Measurements from ENCODE around the gene NPAS4. TPM values are rescaled to one million over a fixed set of nuclear protein-coding genes. Genes with fewer than 3 reads are reported as not detected.

NPAS4 gene
- total RNA-seq, 1 experiment from 2014 or later: 0.79 TPM

DNA sequence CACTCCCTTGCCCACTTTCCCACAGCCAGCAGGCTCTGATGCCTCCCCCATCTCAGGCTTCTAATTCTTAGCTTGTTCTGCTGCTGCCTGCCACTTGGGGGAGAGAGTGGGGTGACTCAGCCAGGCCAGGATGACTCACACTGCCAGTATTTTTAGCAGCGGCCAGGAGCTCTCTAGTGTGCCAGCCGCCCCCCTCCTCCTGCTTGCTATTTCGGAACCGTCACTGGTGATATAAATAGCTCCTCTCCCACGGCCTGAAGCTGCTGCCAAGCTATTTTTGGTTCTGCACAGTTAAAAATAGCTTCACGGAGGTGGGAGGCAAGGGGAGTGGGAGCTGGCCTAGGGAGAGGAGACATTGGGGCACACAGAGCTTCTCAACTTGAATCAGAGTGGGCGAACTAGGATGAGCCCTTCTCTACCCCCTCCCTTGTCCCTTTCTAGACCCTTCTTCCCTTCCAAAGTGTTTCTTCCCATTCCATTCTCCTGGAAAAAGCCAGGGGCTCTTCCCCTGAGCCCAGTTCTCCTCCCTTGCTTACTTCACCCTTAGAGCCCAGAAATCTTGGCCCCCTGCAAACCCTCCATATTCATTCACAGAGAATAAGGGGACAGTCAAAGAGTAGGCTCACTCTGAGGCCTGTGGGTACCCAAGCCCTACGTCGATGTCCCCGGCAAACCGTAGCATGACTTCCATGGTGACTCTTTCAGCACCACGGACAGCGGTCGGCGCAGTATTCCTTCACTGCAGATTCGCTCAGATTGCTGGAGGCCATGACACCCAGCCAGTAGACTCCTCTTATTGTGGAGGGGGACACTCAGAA is 2.5 kb upstream of the NPAS4 start (continued):
- TF ChIP-seq, protein P1, sequence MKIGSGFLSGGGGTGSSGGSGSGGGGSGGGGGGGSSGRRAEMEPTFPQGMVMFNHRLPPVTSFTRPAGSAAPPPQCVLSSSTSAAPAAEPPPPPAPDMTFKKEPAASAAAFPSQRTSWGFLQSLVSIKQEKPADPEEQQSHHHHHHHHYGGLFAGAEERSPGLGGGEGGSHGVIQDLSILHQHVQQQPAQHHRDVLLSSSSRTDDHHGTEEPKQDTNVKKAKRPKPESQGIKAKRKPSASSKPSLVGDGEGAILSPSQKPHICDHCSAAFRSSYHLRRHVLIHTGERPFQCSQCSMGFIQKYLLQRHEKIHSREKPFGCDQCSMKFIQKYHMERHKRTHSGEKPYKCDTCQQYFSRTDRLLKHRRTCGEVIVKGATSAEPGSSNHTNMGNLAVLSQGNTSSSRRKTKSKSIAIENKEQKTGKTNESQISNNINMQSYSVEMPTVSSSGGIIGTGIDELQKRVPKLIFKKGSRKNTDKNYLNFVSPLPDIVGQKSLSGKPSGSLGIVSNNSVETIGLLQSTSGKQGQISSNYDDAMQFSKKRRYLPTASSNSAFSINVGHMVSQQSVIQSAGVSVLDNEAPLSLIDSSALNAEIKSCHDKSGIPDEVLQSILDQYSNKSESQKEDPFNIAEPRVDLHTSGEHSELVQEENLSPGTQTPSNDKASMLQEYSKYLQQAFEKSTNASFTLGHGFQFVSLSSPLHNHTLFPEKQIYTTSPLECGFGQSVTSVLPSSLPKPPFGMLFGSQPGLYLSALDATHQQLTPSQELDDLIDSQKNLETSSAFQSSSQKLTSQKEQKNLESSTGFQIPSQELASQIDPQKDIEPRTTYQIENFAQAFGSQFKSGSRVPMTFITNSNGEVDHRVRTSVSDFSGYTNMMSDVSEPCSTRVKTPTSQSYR (CRISPR knock-in tag; IDR thresholded peaks at IDR 0.05): no peak
- peak; percentile 90 for TF ChIP-seq ETV6 (CRISPR knock-in tag; IDR thresholded peaks at IDR 0.05)
- TF ChIP-seq ZNF317 (CRISPR knock-in tag; IDR thresholded peaks at IDR 0.05; ENCODE audit: borderline replicate concordance, low read depth): peak; percentile 28; the same call in 1 of the 2 replicates
- 0 out of 2 replicates have a peak, but pooled peaks have one; percentile 22 for TF ChIP-seq TCF7 (CRISPR knock-in tag; IDR thresholded peaks at IDR 0.05; ENCODE audit: low read depth)
- no peak for TF ChIP-seq ZNF138 (CRISPR knock-in tag; conservative IDR thresholded peaks at IDR 0.05)
- no peak for TF ChIP-seq ZNF423 (CRISPR knock-in tag; IDR thresholded peaks at IDR 0.05)
- TF ChIP-seq CREB1 (CRISPR knock-in tag; IDR thresholded peaks at IDR 0.05): no peak
- TF ChIP-seq ZNF416 (CRISPR knock-in tag; IDR thresholded peaks at IDR 0.05): no peak
- TF ChIP-seq, protein P2, sequence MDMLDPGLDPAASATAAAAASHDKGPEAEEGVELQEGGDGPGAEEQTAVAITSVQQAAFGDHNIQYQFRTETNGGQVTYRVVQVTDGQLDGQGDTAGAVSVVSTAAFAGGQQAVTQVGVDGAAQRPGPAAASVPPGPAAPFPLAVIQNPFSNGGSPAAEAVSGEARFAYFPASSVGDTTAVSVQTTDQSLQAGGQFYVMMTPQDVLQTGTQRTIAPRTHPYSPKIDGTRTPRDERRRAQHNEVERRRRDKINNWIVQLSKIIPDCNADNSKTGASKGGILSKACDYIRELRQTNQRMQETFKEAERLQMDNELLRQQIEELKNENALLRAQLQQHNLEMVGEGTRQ (CRISPR knock-in tag; IDR thresholded peaks at IDR 0.05): no peak
- TF ChIP-seq, protein P3, sequence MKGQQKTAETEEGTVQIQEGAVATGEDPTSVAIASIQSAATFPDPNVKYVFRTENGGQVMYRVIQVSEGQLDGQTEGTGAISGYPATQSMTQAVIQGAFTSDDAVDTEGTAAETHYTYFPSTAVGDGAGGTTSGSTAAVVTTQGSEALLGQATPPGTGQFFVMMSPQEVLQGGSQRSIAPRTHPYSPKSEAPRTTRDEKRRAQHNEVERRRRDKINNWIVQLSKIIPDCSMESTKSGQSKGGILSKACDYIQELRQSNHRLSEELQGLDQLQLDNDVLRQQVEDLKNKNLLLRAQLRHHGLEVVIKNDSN (CRISPR knock-in tag; IDR thresholded peaks at IDR 0.05): peak; percentile 71
- TF ChIP-seq ZNF263 (CRISPR knock-in tag; IDR thresholded peaks at IDR 0.05; ENCODE audit: low read depth): no peak; the same call in 1 of the 2 replicates
- TF ChIP-seq, protein P4, sequence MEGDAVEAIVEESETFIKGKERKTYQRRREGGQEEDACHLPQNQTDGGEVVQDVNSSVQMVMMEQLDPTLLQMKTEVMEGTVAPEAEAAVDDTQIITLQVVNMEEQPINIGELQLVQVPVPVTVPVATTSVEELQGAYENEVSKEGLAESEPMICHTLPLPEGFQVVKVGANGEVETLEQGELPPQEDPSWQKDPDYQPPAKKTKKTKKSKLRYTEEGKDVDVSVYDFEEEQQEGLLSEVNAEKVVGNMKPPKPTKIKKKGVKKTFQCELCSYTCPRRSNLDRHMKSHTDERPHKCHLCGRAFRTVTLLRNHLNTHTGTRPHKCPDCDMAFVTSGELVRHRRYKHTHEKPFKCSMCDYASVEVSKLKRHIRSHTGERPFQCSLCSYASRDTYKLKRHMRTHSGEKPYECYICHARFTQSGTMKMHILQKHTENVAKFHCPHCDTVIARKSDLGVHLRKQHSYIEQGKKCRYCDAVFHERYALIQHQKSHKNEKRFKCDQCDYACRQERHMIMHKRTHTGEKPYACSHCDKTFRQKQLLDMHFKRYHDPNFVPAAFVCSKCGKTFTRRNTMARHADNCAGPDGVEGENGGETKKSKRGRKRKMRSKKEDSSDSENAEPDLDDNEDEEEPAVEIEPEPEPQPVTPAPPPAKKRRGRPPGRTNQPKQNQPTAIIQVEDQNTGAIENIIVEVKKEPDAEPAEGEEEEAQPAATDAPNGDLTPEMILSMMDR (IDR thresholded peaks at IDR 0.05): no peak
- TF ChIP-seq MXD4 (CRISPR knock-in tag; IDR thresholded peaks at IDR 0.05; ENCODE audit: borderline replicate concordance): no peak
- TF ChIP-seq NFYB (CRISPR knock-in tag; conservative IDR thresholded peaks at IDR 0.05; ENCODE audit: low read depth): no peak
- TF ChIP-seq GABPB1 (CRISPR knock-in tag; IDR thresholded peaks at IDR 0.05): peak; percentile 24; the same call in 1 of the 2 replicates
- no peak for TF ChIP-seq NR2C2 (CRISPR knock-in tag; IDR thresholded peaks at IDR 0.05)
- peak; percentile 97; the same call in 1 of the 2 replicates for TF ChIP-seq SMAD3 (CRISPR knock-in tag; IDR thresholded peaks at IDR 0.05; ENCODE audit: borderline replicate concordance)
- no peak for TF ChIP-seq RORB (CRISPR knock-in tag; IDR thresholded peaks at IDR 0.05)
- TF ChIP-seq, protein P5, sequence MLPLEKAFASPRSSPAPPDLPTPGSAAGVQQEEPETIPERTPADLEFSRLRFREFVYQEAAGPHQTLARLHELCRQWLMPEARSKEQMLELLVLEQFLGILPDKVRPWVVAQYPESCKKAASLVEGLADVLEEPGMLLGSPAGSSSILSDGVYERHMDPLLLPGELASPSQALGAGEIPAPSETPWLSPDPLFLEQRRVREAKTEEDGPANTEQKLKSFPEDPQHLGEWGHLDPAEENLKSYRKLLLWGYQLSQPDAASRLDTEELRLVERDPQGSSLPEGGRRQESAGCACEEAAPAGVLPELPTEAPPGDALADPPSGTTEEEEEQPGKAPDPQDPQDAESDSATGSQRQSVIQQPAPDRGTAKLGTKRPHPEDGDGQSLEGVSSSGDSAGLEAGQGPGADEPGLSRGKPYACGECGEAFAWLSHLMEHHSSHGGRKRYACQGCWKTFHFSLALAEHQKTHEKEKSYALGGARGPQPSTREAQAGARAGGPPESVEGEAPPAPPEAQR (CRISPR knock-in tag; IDR thresholded peaks at IDR 0.05): no peak
- TF ChIP-seq, protein P6, sequence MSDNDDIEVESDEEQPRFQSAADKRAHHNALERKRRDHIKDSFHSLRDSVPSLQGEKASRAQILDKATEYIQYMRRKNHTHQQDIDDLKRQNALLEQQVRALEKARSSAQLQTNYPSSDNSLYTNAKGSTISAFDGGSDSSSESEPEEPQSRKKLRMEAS (CRISPR knock-in tag; IDR thresholded peaks at IDR 0.05): peak; percentile 15; the same call in 1 of the 2 replicates
- TF ChIP-seq, protein P7, sequence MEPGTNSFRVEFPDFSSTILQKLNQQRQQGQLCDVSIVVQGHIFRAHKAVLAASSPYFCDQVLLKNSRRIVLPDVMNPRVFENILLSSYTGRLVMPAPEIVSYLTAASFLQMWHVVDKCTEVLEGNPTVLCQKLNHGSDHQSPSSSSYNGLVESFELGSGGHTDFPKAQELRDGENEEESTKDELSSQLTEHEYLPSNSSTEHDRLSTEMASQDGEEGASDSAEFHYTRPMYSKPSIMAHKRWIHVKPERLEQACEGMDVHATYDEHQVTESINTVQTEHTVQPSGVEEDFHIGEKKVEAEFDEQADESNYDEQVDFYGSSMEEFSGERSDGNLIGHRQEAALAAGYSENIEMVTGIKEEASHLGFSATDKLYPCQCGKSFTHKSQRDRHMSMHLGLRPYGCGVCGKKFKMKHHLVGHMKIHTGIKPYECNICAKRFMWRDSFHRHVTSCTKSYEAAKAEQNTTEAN (CRISPR knock-in tag; IDR thresholded peaks at IDR 0.05): peak; percentile 77
- peak; percentile 71; the same call in 1 of the 2 replicates for TF ChIP-seq SMAD4 (CRISPR knock-in tag; IDR thresholded peaks at IDR 0.05)
- TF ChIP-seq, protein P8, sequence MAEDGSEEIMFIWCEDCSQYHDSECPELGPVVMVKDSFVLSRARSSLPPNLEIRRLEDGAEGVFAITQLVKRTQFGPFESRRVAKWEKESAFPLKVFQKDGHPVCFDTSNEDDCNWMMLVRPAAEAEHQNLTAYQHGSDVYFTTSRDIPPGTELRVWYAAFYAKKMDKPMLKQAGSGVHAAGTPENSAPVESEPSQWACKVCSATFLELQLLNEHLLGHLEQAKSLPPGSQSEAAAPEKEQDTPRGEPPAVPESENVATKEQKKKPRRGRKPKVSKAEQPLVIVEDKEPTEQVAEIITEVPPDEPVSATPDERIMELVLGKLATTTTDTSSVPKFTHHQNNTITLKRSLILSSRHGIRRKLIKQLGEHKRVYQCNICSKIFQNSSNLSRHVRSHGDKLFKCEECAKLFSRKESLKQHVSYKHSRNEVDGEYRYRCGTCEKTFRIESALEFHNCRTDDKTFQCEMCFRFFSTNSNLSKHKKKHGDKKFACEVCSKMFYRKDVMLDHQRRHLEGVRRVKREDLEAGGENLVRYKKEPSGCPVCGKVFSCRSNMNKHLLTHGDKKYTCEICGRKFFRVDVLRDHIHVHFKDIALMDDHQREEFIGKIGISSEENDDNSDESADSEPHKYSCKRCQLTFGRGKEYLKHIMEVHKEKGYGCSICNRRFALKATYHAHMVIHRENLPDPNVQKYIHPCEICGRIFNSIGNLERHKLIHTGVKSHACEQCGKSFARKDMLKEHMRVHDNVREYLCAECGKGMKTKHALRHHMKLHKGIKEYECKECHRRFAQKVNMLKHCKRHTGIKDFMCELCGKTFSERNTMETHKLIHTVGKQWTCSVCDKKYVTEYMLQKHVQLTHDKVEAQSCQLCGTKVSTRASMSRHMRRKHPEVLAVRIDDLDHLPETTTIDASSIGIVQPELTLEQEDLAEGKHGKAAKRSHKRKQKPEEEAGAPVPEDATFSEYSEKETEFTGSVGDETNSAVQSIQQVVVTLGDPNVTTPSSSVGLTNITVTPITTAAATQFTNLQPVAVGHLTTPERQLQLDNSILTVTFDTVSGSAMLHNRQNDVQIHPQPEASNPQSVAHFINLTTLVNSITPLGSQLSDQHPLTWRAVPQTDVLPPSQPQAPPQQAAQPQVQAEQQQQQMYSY (CRISPR knock-in tag; IDR thresholded peaks at IDR 0.05): no peak
- TF ChIP-seq GTF2I (CRISPR knock-in tag; conservative IDR thresholded peaks at IDR 0.05): no peak
- no peak for TF ChIP-seq KAT7 (CRISPR knock-in tag; IDR thresholded peaks at IDR 0.05; ENCODE audit: borderline replicate concordance)
